MM.1S (cell line): ENCODE results near the gene SORCS2.

ENCODE experiments used
- DNase-seq: peaks from one replicate; pipeline ENCODE4 v3.0.0-alpha.2; 2015
- H2AFZ ChIP-seq: fragments of 300-600 bp; sonication (generic); 2 replicates; pipeline ENCODE4 v1.6.0; 2016; ENCODE audit warnings: antibody characterized with exemption, low read length
- H3F3A ChIP-seq: fragments of 300-600 bp; sonication (generic); 2 replicates; pipeline ENCODE4 v1.6.1; 2016; ENCODE audit warnings: mild to moderate bottlenecking, antibody characterized with exemption, low read length, moderate library complexity, mixed read lengths; ENCODE audit not compliant: insufficient read depth
- H3K27ac ChIP-seq: fragments of 300-600 bp; sonication (generic); 2 replicates; pipeline ENCODE4 v1.5.1; 2016; ENCODE audit warnings: mild to moderate bottlenecking, low read length
- H3K27me3 ChIP-seq: fragments of 300-600 bp; sonication (generic); replicated peaks from 2 replicates; pipeline ENCODE4 v1.6.0; 2016; ENCODE audit warnings: low read length; ENCODE audit not compliant: insufficient read depth
- H3K36me3 ChIP-seq: fragments of 300-600 bp; sonication (generic); replicated peaks from 2 replicates; pipeline ENCODE4 v1.6.1; 2016; ENCODE audit warnings: mild to moderate bottlenecking, low read length, mixed read lengths; ENCODE audit not compliant: insufficient read depth
- H3K4me1 ChIP-seq: fragments of 300-600 bp; sonication (generic); 2 replicates; pipeline ENCODE4 v1.6.1; 2016; ENCODE audit warnings: low read length, mixed read lengths
- H3K4me2 ChIP-seq: fragments of 300-600 bp; sonication (generic); 2 replicates; pipeline ENCODE4 v1.6.0; 2016; ENCODE audit warnings: low read depth, low read length
- H3K4me3 ChIP-seq: fragments of 300-600 bp; sonication (generic); 2 replicates; pipeline ENCODE4 v1.5.1; 2016; ENCODE audit warnings: low read length, mixed read lengths
- H3K79me2 ChIP-seq: fragments of 300-600 bp; sonication (generic); 2 replicates; pipeline ENCODE4 v1.6.1; 2016; ENCODE audit warnings: mixed run types, low read length, mixed read lengths
- H3K9ac ChIP-seq: fragments of 300-600 bp; sonication (generic); 2 replicates; pipeline ENCODE4 v1.6.1; 2016; ENCODE audit warnings: low read length, mixed read lengths
- H3K9me2 ChIP-seq: fragments of 300-600 bp; sonication (generic); replicated peaks from 2 replicates; pipeline ENCODE4 v1.6.1; 2016; ENCODE audit warnings: mild to moderate bottlenecking, low read length, mixed read lengths; ENCODE audit not compliant: insufficient read depth
- H3K9me3 ChIP-seq: fragments of 300-600 bp; sonication (generic); replicated peaks from 2 replicates; pipeline ENCODE4 v1.6.1; 2016; ENCODE audit warnings: mild to moderate bottlenecking, low read length, mixed read lengths; ENCODE audit not compliant: insufficient read depth
- H4K20me1 ChIP-seq: fragments of 300-600 bp; sonication (generic); 2 replicates; pipeline ENCODE4 v1.6.1; 2016; ENCODE audit warnings: mild to moderate bottlenecking, low read length, moderate library complexity, mixed read lengths; ENCODE audit not compliant: insufficient read depth
- EZH2 ChIP-seq: fragments of 300-600 bp; sonication (generic); optimal IDR thresholded peaks from 2 replicates; pipeline ENCODE3; 2017; ENCODE audit warnings: low read depth, mild to moderate bottlenecking, antibody characterized with exemption, low read length, mixed read lengths
- EZH2phosphoT487 ChIP-seq: fragments of 300-600 bp; sonication (generic); IDR thresholded peaks from 2 replicates; pipeline ENCODE4 v1.6.1; 2018; ENCODE audit warnings: antibody characterized with exemption, low read length
- TF ChIP-seq, protein P1 (sequence below): fragments of 300-600 bp; sonication (generic); IDR thresholded peaks from 2 replicates; pipeline ENCODE4 v1.5.1; 2016; ENCODE audit warnings: antibody characterized with exemption, low read length, mixed read lengths

Gene SORCS2

DNA sequence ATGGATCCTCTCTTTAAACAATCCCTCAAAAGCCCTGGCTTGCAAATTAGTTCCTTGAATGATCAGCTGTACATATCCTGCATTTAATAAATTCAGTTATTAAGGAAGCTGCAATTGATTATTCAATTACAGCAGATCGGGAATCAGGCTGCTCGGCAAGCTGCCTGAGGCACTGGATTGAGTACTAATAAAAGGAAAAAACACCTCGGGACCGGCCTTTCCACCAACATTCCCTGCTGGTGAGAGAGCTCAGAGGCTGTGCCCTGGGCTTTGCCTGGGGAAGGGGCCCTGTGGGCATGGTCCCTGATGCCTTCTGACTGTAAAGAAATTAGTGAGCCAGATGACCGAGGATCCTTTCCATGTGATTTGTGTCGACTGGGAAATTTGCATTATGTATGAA is 69.2 kb downstream of the SORCS2 start:
- no peaks in the 10 kb centered on the region for H3F3A ChIP-seq
- peaks cover 85% of the 10 kb centered on the region for H3K27me3 ChIP-seq
- H3K79me2 ChIP-seq: no peaks in the 10 kb centered on the region
- H3K9me2 ChIP-seq: no peaks in the 10 kb centered on the region
- H3K4me3 ChIP-seq: no peak overlapping the region
- H2AFZ ChIP-seq: no peak overlapping the region
- H3K4me1 ChIP-seq: no peaks in the 10 kb centered on the region
- H4K20me1 ChIP-seq: no peaks in the 10 kb centered on the region; the same call in 1 of the 2 replicates
- H3K9ac ChIP-seq: no peak overlapping the region
- no peak for DNase-seq
- H3K4me2 ChIP-seq: no peak overlapping the region
- no peaks in the 10 kb centered on the region for H3K36me3 ChIP-seq
- no peak overlapping the region for H3K27ac ChIP-seq
- TF ChIP-seq EZH2: no peak
- TF ChIP-seq EZH2phosphoT487: no peak
- TF ChIP-seq, protein P1, sequence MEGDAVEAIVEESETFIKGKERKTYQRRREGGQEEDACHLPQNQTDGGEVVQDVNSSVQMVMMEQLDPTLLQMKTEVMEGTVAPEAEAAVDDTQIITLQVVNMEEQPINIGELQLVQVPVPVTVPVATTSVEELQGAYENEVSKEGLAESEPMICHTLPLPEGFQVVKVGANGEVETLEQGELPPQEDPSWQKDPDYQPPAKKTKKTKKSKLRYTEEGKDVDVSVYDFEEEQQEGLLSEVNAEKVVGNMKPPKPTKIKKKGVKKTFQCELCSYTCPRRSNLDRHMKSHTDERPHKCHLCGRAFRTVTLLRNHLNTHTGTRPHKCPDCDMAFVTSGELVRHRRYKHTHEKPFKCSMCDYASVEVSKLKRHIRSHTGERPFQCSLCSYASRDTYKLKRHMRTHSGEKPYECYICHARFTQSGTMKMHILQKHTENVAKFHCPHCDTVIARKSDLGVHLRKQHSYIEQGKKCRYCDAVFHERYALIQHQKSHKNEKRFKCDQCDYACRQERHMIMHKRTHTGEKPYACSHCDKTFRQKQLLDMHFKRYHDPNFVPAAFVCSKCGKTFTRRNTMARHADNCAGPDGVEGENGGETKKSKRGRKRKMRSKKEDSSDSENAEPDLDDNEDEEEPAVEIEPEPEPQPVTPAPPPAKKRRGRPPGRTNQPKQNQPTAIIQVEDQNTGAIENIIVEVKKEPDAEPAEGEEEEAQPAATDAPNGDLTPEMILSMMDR: no peak
- H3K9me3 ChIP-seq: no peaks in the 10 kb centered on the region

GRCh38 chr4:7262134-7262533 is 69.8 kb downstream of the SORCS2 start:
- Histone ChIP-seq H4K20me1 (no peaks in the 10 kb centered on the region; the same call in 1 of the 2 replicates), H3K9me2 (no peaks in the 10 kb centered on the region), H3K27ac (no peak overlapping the region), H2AFZ (no peak overlapping the region), H3K9me3 (no peaks in the 10 kb centered on the region), H3K4me2 (no peak overlapping the region), H3K4me3 (no peak overlapping the region), H3K36me3 (no peaks in the 10 kb centered on the region), H3K27me3 (peaks cover 85% of the 10 kb centered on the region), H3K79me2 (no peaks in the 10 kb centered on the region), H3K9ac (no peak overlapping the region), H3F3A (no peaks in the 10 kb centered on the region), H3K4me1 (no peaks in the 10 kb centered on the region)
- DNase-seq: no peak
- TF ChIP-seq EZH2phosphoT487 (no peak), EZH2 (no peak)
- TF ChIP-seq, protein P1: no peak

- Histone ChIP-seq H3K9me3 (no peaks in the 10 kb centered on the region), H3K9ac (no peak overlapping the region)
These were observed 70.8 kb downstream of the SORCS2 start for GRCh38 chr4:7263166-7263565.

More at GRCh38 chr4:7263166-7263565, 70.8 kb downstream of the SORCS2 start:
- no peaks in the 10 kb centered on the region for H3K4me1 ChIP-seq
- H3K9me2 ChIP-seq: no peaks in the 10 kb centered on the region
- no peak overlapping the region for H3K27ac ChIP-seq
- no peak overlapping the region for H3K4me3 ChIP-seq
- no peak overlapping the region for H3K4me2 ChIP-seq
- no peaks in the 10 kb centered on the region for H3F3A ChIP-seq
- no peaks in the 10 kb centered on the region for H3K36me3 ChIP-seq
- H4K20me1 ChIP-seq: no peaks in the 10 kb centered on the region; the same call in 1 of the 2 replicates
- peaks cover 86% of the 10 kb centered on the region for H3K27me3 ChIP-seq
- no peak for TF ChIP-seq EZH2
- TF ChIP-seq, protein P1: no peak
- no peak for TF ChIP-seq EZH2phosphoT487
- no peaks in the 10 kb centered on the region for H3K79me2 ChIP-seq
- H2AFZ ChIP-seq: no peak overlapping the region
- DNase-seq: no peak
